HEK293T (cell line): Measurements from ENCODE around the gene CHCT1.

Experiments used
- ARNT ChIP-seq: fragments of 450-650 bp; IDR thresholded peaks from 2 replicates; pipeline ENCODE4 v1.6.1; 2017; ENCODE audit warnings: mild to moderate bottlenecking
- BHLHE40 ChIP-seq: fragments of 450-650 bp; IDR thresholded peaks from 2 replicates; pipeline ENCODE4 v1.6.1; 2016; ENCODE audit warnings: mild to moderate bottlenecking, moderate library complexity, borderline replicate concordance
- ELF4 ChIP-seq: fragments of 450-650 bp; IDR thresholded peaks from 2 replicates; pipeline ENCODE4 v1.6.1; 2017; ENCODE audit warnings: antibody characterized with exemption
- FOXK2 ChIP-seq: fragments of 450-650 bp; IDR thresholded peaks from 2 replicates; pipeline ENCODE4 v1.6.1; 2016; ENCODE audit warnings: mild to moderate bottlenecking
- FOXM1 ChIP-seq: fragments of 450-650 bp; IDR thresholded peaks from 2 replicates; pipeline ENCODE4 v1.6.1; 2017; ENCODE audit warnings: mild to moderate bottlenecking, borderline replicate concordance
- HDGF ChIP-seq: fragments of 450-650 bp; IDR thresholded peaks from 2 replicates; pipeline ENCODE4 v1.6.1; 2017; ENCODE audit warnings: antibody characterized with exemption, borderline replicate concordance
- L3MBTL2 ChIP-seq: fragments of 450-650 bp; conservative IDR thresholded peaks from 2 replicates; pipeline ENCODE4 v1.6.1; 2016; ENCODE audit warnings: mild to moderate bottlenecking
- LEF1 ChIP-seq: fragments of 450-650 bp; IDR thresholded peaks from 2 replicates; pipeline ENCODE4 v1.6.1; 2017; ENCODE audit warnings: mild to moderate bottlenecking, borderline replicate concordance
- NFRKB ChIP-seq: fragments of 450-650 bp; IDR thresholded peaks from 2 replicates; pipeline ENCODE4 v1.6.1; 2016; ENCODE audit warnings: mild to moderate bottlenecking, moderate library complexity
- SP1 ChIP-seq: fragments of 450-650 bp; IDR thresholded peaks from 2 replicates; pipeline ENCODE4 v1.6.1; 2017
- SUZ12 ChIP-seq: fragments of 450-650 bp; IDR thresholded peaks from 2 replicates; pipeline ENCODE4 v1.6.1; 2016; ENCODE audit warnings: mild to moderate bottlenecking
- TARDBP ChIP-seq: fragments of 450-650 bp; IDR thresholded peaks from 2 replicates; pipeline ENCODE4 v1.6.1; 2016
- ZNF384 ChIP-seq: fragments of 450-650 bp; IDR thresholded peaks from 2 replicates; pipeline ENCODE4 v1.6.1; 2016
- TF ChIP-seq, protein P1 (sequence below): fragments of 450-650 bp; IDR thresholded peaks from 2 replicates; pipeline ENCODE4 v1.6.1; 2016

- no peak for TF ChIP-seq TARDBP
- TF ChIP-seq L3MBTL2: no peak
- no peak for TF ChIP-seq BHLHE40
- TF ChIP-seq ZNF384: no peak
- TF ChIP-seq LEF1: no peak
- no peak for TF ChIP-seq FOXK2
- TF ChIP-seq ARNT: no peak
- TF ChIP-seq ELF4: no peak
- no peak for TF ChIP-seq FOXM1
- no peak for TF ChIP-seq SP1
- no peak for TF ChIP-seq SUZ12
- TF ChIP-seq, protein P1, sequence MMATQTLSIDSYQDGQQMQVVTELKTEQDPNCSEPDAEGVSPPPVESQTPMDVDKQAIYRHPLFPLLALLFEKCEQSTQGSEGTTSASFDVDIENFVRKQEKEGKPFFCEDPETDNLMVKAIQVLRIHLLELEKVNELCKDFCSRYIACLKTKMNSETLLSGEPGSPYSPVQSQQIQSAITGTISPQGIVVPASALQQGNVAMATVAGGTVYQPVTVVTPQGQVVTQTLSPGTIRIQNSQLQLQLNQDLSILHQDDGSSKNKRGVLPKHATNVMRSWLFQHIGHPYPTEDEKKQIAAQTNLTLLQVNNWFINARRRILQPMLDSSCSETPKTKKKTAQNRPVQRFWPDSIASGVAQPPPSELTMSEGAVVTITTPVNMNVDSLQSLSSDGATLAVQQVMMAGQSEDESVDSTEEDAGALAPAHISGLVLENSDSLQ: no peak
- TF ChIP-seq HDGF: no peak
- TF ChIP-seq NFRKB: no peak
Observed at GRCh38 chr17:60406887-60407286, 15.4 kb upstream of the CHCT1 start.
